K562 (cell line): Measurements from ENCODE around the gene VAT1L. TPM values are rescaled to one million over a fixed set of nuclear protein-coding genes. Genes with fewer than 3 reads are reported as not detected.

Source experiments
- ATF7 ChIP-seq: fragments of 450-650 bp; IDR thresholded peaks from 2 replicates; pipeline ENCODE4 v1.7.1; 2014; ENCODE audit warnings: mild to moderate bottlenecking, moderate library complexity
- E2F6 ChIP-seq, 2 experiments: IDR thresholded peaks; 2 replicates each; pipeline ENCODE4 v1.6.1; 2011; ENCODE audit warnings: borderline replicate concordance in 1 of 2, control low read depth in 1 of 2, low read depth in 1 of 2, low read length in 1 of 2, mild to moderate bottlenecking in 1 of 2, mixed read lengths in 1 of 2, moderate library complexity in 1 of 2; ENCODE audit not compliant: insufficient read depth in 1 of 2, insufficient read length in 1 of 2, poor library complexity in 1 of 2, severe bottlenecking in 1 of 2; ENCODE audit errors: extremely low read depth in 1 of 2
- ETV1 ChIP-seq: fragments of 450-650 bp; conservative IDR thresholded peaks from 2 replicates; pipeline ENCODE4 v1.6.1; 2016; ENCODE audit warnings: missing genetic modification characterization, control low read depth, low read depth, missing compliant biosample characterization
- KAT7 ChIP-seq: sonication (generic); formaldehyde crosslinking; IDR thresholded peaks from 2 replicates; pipeline ENCODE4 v1.8.0; 2022; ENCODE audit warnings: missing genetic modification reagents, mild to moderate bottlenecking, borderline replicate concordance
- MLX ChIP-seq, 2 experiments: fragments of 450-650 bp in 1 of 2; sonication (generic) in 1 of 2; formaldehyde crosslinking; conservative IDR thresholded peaks; 2 replicates each; pipeline versions ENCODE4 v1.4.0 to v1.8.1; 2020 to 2022; ENCODE audit warnings: mild to moderate bottlenecking in 1 of 2, missing genetic modification reagents in 1 of 2
- MYBL2 ChIP-seq, 2 experiments: fragments of 450-650 bp in 1 of 2; sonication (generic) in 1 of 2; formaldehyde crosslinking in 1 of 2; IDR thresholded peaks; 2 replicates each; pipeline versions ENCODE4 v1.6.1 to v1.8.1; 2017 to 2022; ENCODE audit warnings: borderline replicate concordance in 1 of 2, inconsistent platforms in 1 of 2, low read depth in 1 of 2, mild to moderate bottlenecking in 1 of 2, missing genetic modification reagents in 1 of 2, moderate library complexity in 1 of 2
- NFRKB ChIP-seq: fragments of 450-650 bp; IDR thresholded peaks from 2 replicates; pipeline ENCODE4 v1.6.1; 2016; ENCODE audit warnings: low read depth
- PML ChIP-seq: IDR thresholded peaks from 2 replicates; pipeline ENCODE4 v1.6.1; 2012; ENCODE audit warnings: low read length, inconsistent platforms
- PPARD ChIP-seq: fragments of 250-450 bp; sonication (Bioruptor Pico); IDR thresholded peaks from 2 replicates; pipeline ENCODE4 v1.8.0; 2022; ENCODE audit warnings: inconsistent platforms, mild to moderate bottlenecking, moderate library complexity
- SIX5 ChIP-seq, 2 experiments: IDR thresholded peaks; 2 replicates each; pipeline ENCODE4 v1.6.1; 2011; ENCODE audit warnings: low read length in 2 of 2, borderline replicate concordance in 1 of 2, low read depth in 1 of 2, mild to moderate bottlenecking in 1 of 2, moderate library complexity in 1 of 2; ENCODE audit not compliant: insufficient read depth in 1 of 2
- SMAD2 ChIP-seq: fragments of 150-350 bp; IDR thresholded peaks from 2 replicates; pipeline ENCODE4 v1.6.1; 2014; ENCODE audit warnings: low read depth, mild to moderate bottlenecking, low read length
- SMC3 ChIP-seq: conservative IDR thresholded peaks from 2 replicates; pipeline ENCODE4 v1.6.1; 2011; ENCODE audit warnings: low read depth, low read length, improper control_type of control experiment; ENCODE audit not compliant: insufficient read depth
- TBP ChIP-seq: optimal IDR thresholded peaks from 2 replicates; pipeline ENCODE3; 2011; ENCODE audit warnings: low read depth, low read length, improper control_type of control experiment
- XRCC5 ChIP-seq: fragments of 200-400 bp; formaldehyde crosslinking; IDR thresholded peaks from 2 replicates; pipeline ENCODE4 v1.6.1; 2017; ENCODE audit warnings: low read depth, mild to moderate bottlenecking, low read length
- ZKSCAN1 ChIP-seq: fragments of 150-350 bp; IDR thresholded peaks from 2 replicates; pipeline ENCODE4 v1.6.1; 2016; ENCODE audit warnings: low read depth, low read length
- ZNF23 ChIP-seq: fragments of 250-450 bp; sonication (Bioruptor Pico); IDR thresholded peaks from 2 replicates; pipeline ENCODE4 v1.4.0; 2020; ENCODE audit warnings: mild to moderate bottlenecking
- ZNF3 ChIP-seq: fragments of 250-450 bp; sonication (Bioruptor Pico); IDR thresholded peaks from 2 replicates; pipeline ENCODE4 v1.5.0; 2021; ENCODE audit warnings: mild to moderate bottlenecking, moderate library complexity
- ZNF384 ChIP-seq: IDR thresholded peaks from 2 replicates; pipeline ENCODE4 v1.6.1; 2012; ENCODE audit warnings: low read depth, low read length, improper control_type of control experiment
- polyA plus RNA-seq, 8 experiments: library from polyadenylated mRNA; depleted of rRNA in 4 of 8; stranded (reverse) in 5 of 8; unstranded in 3 of 8; fragments of >200 nt; fragmentation: Nextera tagmentation in 2 of 8; fragmentation: Illumina TruSeq in 1 of 8; extraction: Ambion mirVana in 2 of 8; extraction: Trizol in 1 of 8; gene quantifications; 2 replicates each; pipeline versions ENCODE4 v1.2.1 to v1.2.3, GENCODE V29; 2011 to 2014; ENCODE audit warnings: inconsistent platforms in 1 of 8, missing spikeins in 1 of 8
- total RNA-seq, 7 experiments: library from RNA; depleted of rRNA in 6 of 7; stranded (reverse); fragments of >200 nt in 6 of 7; fragmentation: Illumina TruSeq in 2 of 7; extraction: Trizol in 2 of 7; gene quantifications; 2 replicates each; pipeline versions ENCODE4 v1.2.1 to v1.2.3, GENCODE V29; 2011 to 2021; ENCODE audit warnings: low replicate concordance in 1 of 7
- TF ChIP-seq, protein P1 (sequence below): fragments of 200-800 bp; sonication (Bioruptor generic); IDR thresholded peaks from 2 replicates; pipeline ENCODE4 v1.6.1; 2017; ENCODE audit warnings: missing genetic modification characterization, missing compliant biosample characterization

VAT1L gene
- total and polyA plus RNA-seq, 9 of the 15 experiments (the other 6 are each of a cell fraction or from before 2014, with no cell fraction given) = 0.01 TPM; not detected in 8

DNA sequence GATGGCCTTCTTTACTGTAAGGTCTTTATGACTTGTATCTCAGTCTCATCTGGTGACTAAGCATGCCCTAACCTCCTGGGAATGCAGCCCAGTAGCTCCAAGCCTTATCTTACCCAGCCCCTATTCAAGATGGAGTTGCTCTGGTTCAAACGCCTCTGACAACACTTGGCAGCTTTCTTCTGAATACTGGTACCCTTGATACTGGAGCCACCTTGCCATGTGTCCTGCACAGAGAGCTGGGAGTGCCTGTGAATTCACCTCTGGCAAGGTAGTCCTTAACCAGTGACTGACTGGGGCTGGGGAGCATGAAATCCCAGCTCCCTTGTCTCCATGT lies 48.8 kb upstream of the VAT1L start (continued):
- TF ChIP-seq ZKSCAN1 (no peak), ATF7 (no peak), PPARD (CRISPR knock-in tag) (no peak), KAT7 (CRISPR knock-in tag) (no peak), TBP (no peak), ZNF3 (no peak), SMAD2 (no peak), NFRKB (no peak), SIX5 (IDR thresholded peaks at IDR 0.05; ENCODE audit: borderline replicate concordance in 1 of 2, insufficient read depth in 1 of 2, low read depth in 1 of 2, low read length in 2 of 2) (no peak), SMC3 (no peak), MYBL2 (IDR thresholded peaks at IDR 0.05; ENCODE audit: low read depth) (no peak), MYBL2 (CRISPR knock-in tag; IDR thresholded peaks at IDR 0.05; ENCODE audit: borderline replicate concordance) (no peak), ETV1 (tag) (peak; percentile 67), E2F6 (IDR thresholded peaks at IDR 0.05; ENCODE audit: borderline replicate concordance in 1 of 2, extremely low read depth in 1 of 2, insufficient read depth in 1 of 2, insufficient read length in 1 of 2, low read depth in 1 of 2, low read length in 1 of 2, poor library complexity in 1 of 2, severe bottlenecking in 1 of 2) (no peak), ZNF384 (no peak), PML (no peak), ZNF23 (CRISPR knock-in tag) (no peak), MLX (CRISPR knock-in tag; conservative IDR thresholded peaks at IDR 0.05) (no peak), XRCC5 (no peak)
- TF ChIP-seq, protein P1, sequence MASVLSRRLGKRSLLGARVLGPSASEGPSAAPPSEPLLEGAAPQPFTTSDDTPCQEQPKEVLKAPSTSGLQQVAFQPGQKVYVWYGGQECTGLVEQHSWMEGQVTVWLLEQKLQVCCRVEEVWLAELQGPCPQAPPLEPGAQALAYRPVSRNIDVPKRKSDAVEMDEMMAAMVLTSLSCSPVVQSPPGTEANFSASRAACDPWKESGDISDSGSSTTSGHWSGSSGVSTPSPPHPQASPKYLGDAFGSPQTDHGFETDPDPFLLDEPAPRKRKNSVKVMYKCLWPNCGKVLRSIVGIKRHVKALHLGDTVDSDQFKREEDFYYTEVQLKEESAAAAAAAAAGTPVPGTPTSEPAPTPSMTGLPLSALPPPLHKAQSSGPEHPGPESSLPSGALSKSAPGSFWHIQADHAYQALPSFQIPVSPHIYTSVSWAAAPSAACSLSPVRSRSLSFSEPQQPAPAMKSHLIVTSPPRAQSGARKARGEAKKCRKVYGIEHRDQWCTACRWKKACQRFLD = peak; percentile 99
